HFF-Myc (cell line): Measurements from ENCODE around the gene TERF2IP.

ENCODE experiments used
- DNase-seq: peaks from one replicate; pipeline ENCODE4 v3.0.0-alpha.2; 2011; ENCODE audit warnings: low read depth; ENCODE audit errors: extremely low read depth
- H3K4me3 ChIP-seq: replicated peaks from 2 replicates; pipeline ENCODE4 v1.5.1; 2011; ENCODE audit warnings: low read depth, mild to moderate bottlenecking, control low read depth, low read length
- CTCF ChIP-seq: IDR thresholded peaks from 2 replicates; pipeline ENCODE4 v1.5.1; 2012; ENCODE audit warnings: mild to moderate bottlenecking, low read depth, low read length, control low read depth; ENCODE audit errors: missing control alignments

Gene TERF2IP

GRCh38 chr16:75687361-75687760 lies 39.8 kb downstream of the TERF2IP start:
- no peak for DNase-seq
- H3K4me3 ChIP-seq: no peak overlapping the region
- no peak for TF ChIP-seq CTCF

GRCh38 chr16:75695708-75696107 lies 48.1 kb downstream of the TERF2IP start:
- no peak for DNase-seq
- no peak overlapping the region for H3K4me3 ChIP-seq
- TF ChIP-seq CTCF: peak; percentile 34

- no peak for DNase-seq
- TF ChIP-seq CTCF: no peak
- H3K4me3 ChIP-seq: no peak overlapping the region
Measured at GRCh38 chr16:75697571-75697970, 50.0 kb downstream of the TERF2IP start.

- DNase-seq: no peak
- no peak for TF ChIP-seq CTCF
- H3K4me3 ChIP-seq: no peak within 1 kb of the TSS
Measured at GRCh38 chr16:75701361-75701760, 53.8 kb downstream of the TERF2IP start, which contains the start of gene DUXB. Gene DUXB (minus strand): TSS chr16:75701461. CDS start chr16:75701418, 43 bp downstream.

GRCh38 chr16:75702242-75702641 lies 54.7 kb downstream of the TERF2IP start:
- no peak for TF ChIP-seq CTCF
- no peak overlapping the region for H3K4me3 ChIP-seq
- DNase-seq: no peak

GRCh38 chr16:75703306-75703705 lies 55.7 kb downstream of the TERF2IP start:
- H3K4me3 ChIP-seq: no peak overlapping the region
- TF ChIP-seq CTCF: no peak
- no peak for DNase-seq
